Thyroid gland (tissue), 4 donors: ENCODE results near the gene PPP4R1. TPM values are rescaled to one million over a fixed set of nuclear protein-coding genes. Genes with fewer than 3 reads are reported as not detected.

Experiments
- DNase-seq, 2 donors: peaks; one replicate each; pipeline ENCODE4 v3.0.0-alpha.2; 2019
- H3K27ac ChIP-seq, 3 donors: fragments of 200-600 bp; sonication (generic); 1 replicate in 2 of 3; 2 replicates in 1 of 3; pipeline ENCODE4 v1.5.1; 2016 to 2019; ENCODE audit warnings: mild to moderate bottlenecking in 1 of 3, moderate library complexity in 1 of 3
- H3K27me3 ChIP-seq: fragments of 200-600 bp; sonication (generic); one replicate; pipeline ENCODE4 v1.5.1; 2019
- H3K36me3 ChIP-seq, 2 donors: fragments of 200-600 bp; sonication (generic); one replicate each; pipeline ENCODE4 v1.5.1; 2016 to 2019
- H3K4me1 ChIP-seq, 2 donors: fragments of 200-600 bp; sonication (generic); one replicate each; pipeline ENCODE4 v1.5.1; 2017 to 2019
- H3K4me3 ChIP-seq, 3 donors: fragments of 200-600 bp; sonication (generic); replicated peaks in 1 of 3; 1 replicate in 2 of 3; 2 replicates in 1 of 3; pipeline ENCODE4 v1.5.1; 2016; ENCODE audit warnings: mild to moderate bottlenecking in 1 of 3
- H3K9me3 ChIP-seq: fragments of 200-600 bp; sonication (generic); one replicate; pipeline ENCODE4 v1.5.1; 2017
- POLR2A ChIP-seq, 2 donors: fragments of 450-650 bp; IDR thresholded peaks; one replicate each; pipeline ENCODE4 v1.6.1; 2017; ENCODE audit warnings: antibody characterized with exemption in 2 of 2, mild to moderate bottlenecking in 2 of 2, moderate library complexity in 1 of 2
- WGBS, 2 donors: methylation state at CpG; one replicate each; pipeline ENCODE4 v1.1.5; 2017; 5-methylcytosine and 5-hydroxymethylcytosine counted together
- intact Hi-C: fragments of 100-400 bp; cut with DNase I; formaldehyde crosslinking; loops from one replicate; pipeline ENCODE4 v1.15.1; 2023
- total RNA-seq, 4 donors: library from RNA; depleted of rRNA; stranded (reverse); fragments of >200 nt; gene quantifications; one replicate each; pipeline ENCODE4 v1.2.3, GENCODE V29; 2016
- TF ChIP-seq, protein P1 (sequence below), 6 experiments: fragments of 200-600 bp in 3 of 6; fragments of 450-650 bp in 3 of 6; sonication (generic) in 3 of 6; IDR thresholded peaks; one replicate each; pipeline ENCODE4 v1.5.1; 2016 to 2019; ENCODE audit warnings: antibody characterized with exemption in 6 of 6, mild to moderate bottlenecking in 2 of 6, inconsistent platforms in 1 of 6, moderate library complexity in 1 of 6

PPP4R1 gene
- total RNA-seq, 4 donors from 2014 or later, result 95.5 to 170 (median 110) TPM

DNA sequence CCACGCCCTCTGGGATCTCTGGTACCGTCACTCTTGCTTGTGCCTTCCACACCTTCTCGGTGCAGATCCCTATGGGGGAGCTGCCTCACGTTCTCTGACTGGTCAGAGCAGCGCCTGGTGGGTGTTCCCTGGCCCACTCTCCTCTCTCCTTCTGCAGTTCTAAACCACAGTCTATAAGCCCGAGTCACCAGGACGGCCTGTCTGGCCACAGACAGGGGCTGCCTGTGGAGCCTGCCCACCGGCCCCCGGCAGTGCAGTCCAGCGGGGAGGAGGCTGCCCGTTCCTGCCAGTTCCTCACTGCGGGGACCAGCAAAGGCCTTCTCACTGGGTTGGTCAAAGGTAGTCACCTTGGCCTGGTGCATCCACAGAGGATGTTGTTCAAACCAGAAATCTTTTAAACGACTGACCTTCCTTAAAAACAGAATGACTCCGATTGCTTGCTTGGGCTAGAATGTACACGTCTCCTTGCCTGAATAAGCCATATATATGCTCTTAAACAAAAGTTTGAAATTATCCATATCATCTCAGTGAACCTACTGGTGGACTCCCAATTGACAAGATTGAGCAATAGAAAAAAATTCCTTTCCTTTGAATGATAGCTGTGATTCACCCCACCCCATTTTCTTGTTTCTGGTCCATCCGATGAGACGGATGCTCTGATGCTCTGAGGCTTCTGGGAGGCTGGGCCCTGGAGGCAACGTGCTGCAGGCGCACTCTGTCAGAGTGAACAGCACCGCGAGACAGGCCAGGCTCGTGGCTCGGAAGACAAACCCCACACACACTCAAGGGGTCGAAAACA, 77.8 kb downstream of the PPP4R1 start:
- no peaks in the 10 kb centered on the region for H3K27me3 ChIP-seq
- peaks cover 42 to 44% of the 10 kb centered on the region in 2 donors for H3K36me3 ChIP-seq
- no peak overlapping the region for H3K4me3 ChIP-seq
- TF ChIP-seq, protein P1, sequence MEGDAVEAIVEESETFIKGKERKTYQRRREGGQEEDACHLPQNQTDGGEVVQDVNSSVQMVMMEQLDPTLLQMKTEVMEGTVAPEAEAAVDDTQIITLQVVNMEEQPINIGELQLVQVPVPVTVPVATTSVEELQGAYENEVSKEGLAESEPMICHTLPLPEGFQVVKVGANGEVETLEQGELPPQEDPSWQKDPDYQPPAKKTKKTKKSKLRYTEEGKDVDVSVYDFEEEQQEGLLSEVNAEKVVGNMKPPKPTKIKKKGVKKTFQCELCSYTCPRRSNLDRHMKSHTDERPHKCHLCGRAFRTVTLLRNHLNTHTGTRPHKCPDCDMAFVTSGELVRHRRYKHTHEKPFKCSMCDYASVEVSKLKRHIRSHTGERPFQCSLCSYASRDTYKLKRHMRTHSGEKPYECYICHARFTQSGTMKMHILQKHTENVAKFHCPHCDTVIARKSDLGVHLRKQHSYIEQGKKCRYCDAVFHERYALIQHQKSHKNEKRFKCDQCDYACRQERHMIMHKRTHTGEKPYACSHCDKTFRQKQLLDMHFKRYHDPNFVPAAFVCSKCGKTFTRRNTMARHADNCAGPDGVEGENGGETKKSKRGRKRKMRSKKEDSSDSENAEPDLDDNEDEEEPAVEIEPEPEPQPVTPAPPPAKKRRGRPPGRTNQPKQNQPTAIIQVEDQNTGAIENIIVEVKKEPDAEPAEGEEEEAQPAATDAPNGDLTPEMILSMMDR (IDR thresholded peaks at IDR 0.05), result no peak
- no peak for TF ChIP-seq POLR2A (IDR thresholded peaks at IDR 0.05)
- H3K4me1 ChIP-seq, result peaks cover 0 to 3% of the 10 kb centered on the region in 2 donors
- no peak overlapping the region for H3K27ac ChIP-seq
- no peaks in the 10 kb centered on the region for H3K9me3 ChIP-seq
- WGBS, 2 donors, result 97% methylated on average over 18 to 20 of the region's 24 CpGs
- no peak for DNase-seq
- intact Hi-C loops, result no loop called here

DNA sequence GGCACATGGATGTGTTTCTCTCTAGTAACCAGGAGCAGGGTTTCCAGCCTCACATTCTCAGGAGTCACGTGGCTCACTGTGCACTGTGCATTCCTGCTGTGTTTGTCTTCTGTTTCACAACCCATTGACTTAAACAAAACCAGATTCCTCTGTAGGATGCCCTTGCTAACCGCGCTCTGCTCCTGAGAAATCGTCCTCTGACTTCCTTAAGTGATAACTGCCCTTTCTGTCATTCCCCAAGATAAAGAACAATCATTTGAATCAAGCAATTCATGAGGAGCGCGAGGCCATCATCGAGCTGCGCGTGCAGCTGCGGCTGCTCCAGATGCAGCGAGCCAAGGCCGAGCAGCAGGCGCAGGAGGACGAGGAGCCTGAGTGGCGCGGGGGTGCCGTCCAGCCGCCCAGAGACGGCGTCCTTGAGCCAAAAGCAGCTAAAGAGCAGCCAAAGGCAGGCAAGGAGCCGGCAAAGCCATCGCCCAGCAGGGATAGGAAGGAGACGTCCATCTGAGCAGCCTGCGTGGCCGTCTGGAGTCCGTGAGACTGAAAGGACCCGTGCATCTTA, 78.8 kb downstream of the PPP4R1 start:
- no peak overlapping the region for H3K4me3 ChIP-seq
- WGBS, 2 donors, result 86 to 93% methylated on average over 27 of the region's 27 CpGs
- intact Hi-C loops, result no loop called here
- TF ChIP-seq POLR2A (IDR thresholded peaks at IDR 0.05), result no peak
- TF ChIP-seq, protein P1 (IDR thresholded peaks at IDR 0.05), result no peak
- H3K9me3 ChIP-seq, result no peaks in the 10 kb centered on the region
- H3K27ac ChIP-seq, result no peak overlapping the region
- H3K27me3 ChIP-seq, result no peaks in the 10 kb centered on the region
- no peak for DNase-seq
- H3K4me1 ChIP-seq, result peaks cover 0 to 3% of the 10 kb centered on the region in 2 donors
- H3K36me3 ChIP-seq, result peaks cover 42 to 49% of the 10 kb centered on the region in 2 donors

DNA sequence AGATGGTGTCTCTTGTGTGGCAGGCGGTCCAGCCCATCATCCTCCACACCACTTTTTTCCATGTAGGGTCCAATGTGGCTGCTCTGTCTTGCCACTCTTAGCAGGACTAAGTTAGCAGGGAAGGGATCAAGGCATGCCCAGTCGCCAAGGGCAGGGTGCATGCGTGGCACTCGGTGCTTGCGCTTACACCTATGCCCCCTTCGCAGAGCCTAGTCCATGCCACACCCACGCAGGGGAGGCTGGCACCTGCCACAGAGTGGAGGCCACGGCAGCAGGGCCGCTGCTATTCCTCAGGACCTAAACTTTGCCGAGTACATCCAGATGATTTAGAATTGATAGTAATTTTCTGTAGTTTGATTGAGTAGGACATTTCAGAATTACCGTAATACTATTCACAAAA, 79.5 kb downstream of the PPP4R1 start:
- no peak for DNase-seq
- peaks cover 42 to 49% of the 10 kb centered on the region in 2 donors for H3K36me3 ChIP-seq
- H3K27me3 ChIP-seq, result no peaks in the 10 kb centered on the region
- intact Hi-C loops, result no loop called here
- H3K27ac ChIP-seq, result no peak overlapping the region
- 93 to 97% methylated on average over 11 of the region's 11 CpGs for WGBS, 2 donors
- H3K4me3 ChIP-seq, result no peak overlapping the region
- peaks cover 0 to 3% of the 10 kb centered on the region in 2 donors for H3K4me1 ChIP-seq
- no peak for TF ChIP-seq POLR2A (IDR thresholded peaks at IDR 0.05)
- TF ChIP-seq, protein P1 (IDR thresholded peaks at IDR 0.05), result no peak
- no peaks in the 10 kb centered on the region for H3K9me3 ChIP-seq

DNA sequence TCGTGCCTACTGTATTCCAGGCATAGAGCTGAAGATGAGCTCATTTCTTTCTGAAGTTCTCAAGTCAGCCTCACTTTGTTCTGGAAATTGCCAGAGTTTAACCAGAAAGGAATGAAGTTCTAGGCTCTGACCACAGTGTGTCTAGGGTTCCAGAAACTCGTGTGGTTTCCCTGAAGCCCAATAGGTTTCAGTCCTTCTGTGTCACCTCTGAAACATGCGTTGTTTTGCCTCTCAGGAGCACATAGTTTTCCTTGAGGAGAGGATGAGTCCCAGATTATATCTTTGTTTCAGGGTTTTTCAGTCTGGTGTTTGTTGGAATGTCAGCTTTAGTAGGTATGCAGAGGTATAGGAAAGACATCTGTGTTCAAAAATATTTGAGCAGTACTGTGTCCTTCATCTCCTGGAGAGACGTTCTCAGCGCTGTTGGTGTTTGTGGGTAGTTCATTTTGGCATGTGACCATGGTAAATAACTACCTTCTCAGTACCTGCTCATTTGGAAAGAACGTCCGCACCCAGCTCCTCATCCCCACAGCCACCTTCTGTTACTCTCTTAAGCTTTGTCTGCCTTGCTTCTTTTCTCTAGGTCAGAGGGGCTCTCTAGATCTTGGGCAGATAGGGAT, 82.5 kb downstream of the PPP4R1 start:
- Histone ChIP-seq H3K27me3 (no peaks in the 10 kb centered on the region), H3K9me3 (no peaks in the 10 kb centered on the region), H3K4me1 (peaks cover 0 to 3% of the 10 kb centered on the region in 2 donors), H3K4me3 (no peak overlapping the region), H3K36me3 (peaks cover 35 to 43% of the 10 kb centered on the region in 2 donors), H3K27ac (no peak overlapping the region)
- intact Hi-C loops, result no loop called here
- DNase-seq, result no peak
- WGBS, 2 donors, result 84 to 87% methylated on average over 7 of the region's 7 CpGs
- TF ChIP-seq, protein P1 (IDR thresholded peaks at IDR 0.05), result no peak
- TF ChIP-seq POLR2A (IDR thresholded peaks at IDR 0.05), result no peak
